Measurements from ENCODE around the gene PYDC1. TPM values are rescaled to one million over a fixed set of nuclear protein-coding genes. Genes with fewer than 3 reads are reported as not detected.
"Not testable (repeated sequence)": the region's sequence is repeated elsewhere in the genome, so short reads cannot be mapped to it uniquely, and the experiment has no call there.

PYDC1 gene
- total RNA-seq, 4 donors from 2014 or later = not detected

GRCh38 chr16:31200821-31201568 lies 15.9 kb downstream of the PYDC1 start:
- intact Hi-C loops (cut with DNase I; ENCODE audit: low total_unique reads) = no loop called here
- WGBS, 2 donors (ENCODE audit: low coverage in 1 of 2) = 14 to 46% methylated on average over 3 to 8 of the region's 8 CpGs
- DNase-seq = no peak
- TF ChIP-seq EP300 (IDR thresholded peaks at IDR 0.05; ENCODE audit: low read depth) = no peak
- peak in 1 of 5 experiments; percentile 15 for TF ChIP-seq CTCF (IDR thresholded peaks at IDR 0.05)
- TF ChIP-seq POLR2A (IDR thresholded peaks at IDR 0.05) = no peak
- Histone ChIP-seq H3K9me3 (no peaks in the 10 kb centered on the region), H3K27ac (peak overlapping the region; percentile 80 to 90 (median 87)), H3K4me1 (peaks cover 15 to 33% (median 22%) of the 10 kb centered on the region in 4 donors), H3K4me3 (peak overlapping the region in 3 of 4 donors; percentile 56 to 66 (median 62)), H3K36me3 (peaks cover 0 to under 1% (median 0%) of the 10 kb centered on the region in 4 donors), H3K27me3 (no peaks in the 10 kb centered on the region)
- in situ Hi-C loops (cut with MboI; ENCODE audit: low pct_ligation_motif_present in 1 of 4, low pct_unique_long_range_greater_than_20kb in 1 of 4, low sequenced_read_pairs in 3 of 4) = no loop called here

GRCh38 chr16:31200111-31200510 lies 16.8 kb downstream of the PYDC1 start:
- H3K4me3 ChIP-seq; H3K36me3 ChIP-seq; in situ Hi-C loops (cut with MboI; ENCODE audit: low pct_ligation_motif_present in 1 of 4, low pct_unique_long_range_greater_than_20kb in 1 of 4, low sequenced_read_pairs in 3 of 4); intact Hi-C loops (cut with DNase I; ENCODE audit: low total_unique reads); H3K27me3 ChIP-seq; H3K9me3 ChIP-seq; DNase-seq: not testable (repeated sequence)
- H3K4me1 ChIP-seq = peaks cover 15 to 33% (median 22%) of the 10 kb centered on the region in 4 donors
- 78 to 84% methylated on average over 4 to 8 of the region's 8 CpGs for WGBS, 2 donors (ENCODE audit: low coverage in 1 of 2)
- peak overlapping the region in 2 of 4 donors; percentile 87 for H3K27ac ChIP-seq

- intact Hi-C loops (cut with DNase I; ENCODE audit: low total_unique reads) (no loop called here), in situ Hi-C loops (cut with MboI; ENCODE audit: low pct_ligation_motif_present in 1 of 4, low pct_unique_long_range_greater_than_20kb in 1 of 4, low sequenced_read_pairs in 3 of 4) (loop anchor here in 2 of 4 donors (10.0 to 25.0 kb wide), 2 partner anchors 238 to 245 kb away; partner anchors contain the start of genes ZNF843 (in 2 of the 2) and COX6A2 (in 1 of the 2))
- no peak for DNase-seq
- no peak overlapping the region for H3K4me3 ChIP-seq
- H3K9me3 ChIP-seq = no peaks in the 10 kb centered on the region
- WGBS, 2 donors (ENCODE audit: low coverage in 1 of 2) = 89 to 92% methylated on average over 3 to 5 of the region's 5 CpGs
- TF ChIP-seq POLR2AphosphoS5 (IDR thresholded peaks at IDR 0.05) (no peak), CTCF (IDR thresholded peaks at IDR 0.05) (no peak), POLR2A (IDR thresholded peaks at IDR 0.05) (no peak), EP300 (IDR thresholded peaks at IDR 0.05; ENCODE audit: low read depth) (no peak)
- peaks cover 0 to 15% (median 0%) of the 10 kb centered on the region in 4 donors for H3K36me3 ChIP-seq
- peak overlapping the region in 1 of 4 donors; percentile 87 for H3K27ac ChIP-seq
- H3K27me3 ChIP-seq = no peaks in the 10 kb centered on the region
- H3K4me1 ChIP-seq = peaks cover 15 to 33% (median 22%) of the 10 kb centered on the region in 4 donors
Measured at GRCh38 chr16:31199430-31200041, 17.4 kb downstream of the PYDC1 start.

DNA sequence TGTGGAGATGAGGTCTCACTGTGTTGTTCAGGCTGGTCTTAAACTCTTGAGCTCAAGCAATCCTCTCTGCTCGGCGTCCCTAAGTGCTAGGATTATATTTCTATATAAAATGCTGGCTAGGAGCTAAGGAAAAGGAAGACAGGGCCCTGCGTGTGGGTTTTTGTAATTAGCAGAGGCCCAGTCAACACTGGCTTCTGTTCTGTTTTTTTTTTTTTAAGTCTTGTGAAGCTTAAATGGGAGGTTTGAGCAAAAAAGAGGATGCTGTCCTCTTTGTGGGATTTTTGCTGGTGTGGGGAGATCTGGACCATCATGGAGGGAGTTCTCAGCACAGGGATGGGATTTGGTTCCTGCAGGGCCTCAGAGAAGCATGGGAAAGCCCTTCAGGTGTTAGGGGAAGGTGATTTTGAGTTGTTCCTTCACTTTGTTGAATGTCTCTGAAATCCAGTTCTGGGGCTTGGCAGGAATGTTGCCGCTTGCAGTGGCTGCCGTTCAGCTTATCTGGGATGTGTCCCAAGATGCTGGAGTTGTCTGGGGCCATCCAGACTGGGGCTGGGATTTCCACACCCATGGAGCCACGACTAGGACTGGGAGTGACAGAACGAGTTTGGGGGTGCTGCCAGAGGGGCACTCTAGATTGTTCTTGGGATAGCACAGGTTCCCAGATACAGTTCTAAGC lies 18.6 kb downstream of the PYDC1 start:
- no peak for DNase-seq
- H3K9me3 ChIP-seq = no peaks in the 10 kb centered on the region
- in situ Hi-C loops (cut with MboI; ENCODE audit: low pct_ligation_motif_present in 1 of 4, low pct_unique_long_range_greater_than_20kb in 1 of 4, low sequenced_read_pairs in 3 of 4) = loop anchor here in 2 of 4 donors (10.0 to 25.0 kb wide), 2 partner anchors 239 to 246 kb away; partner anchors contain the start of genes ZNF843 (in 2 of the 2) and COX6A2 (in 1 of the 2)
- peaks cover 15 to 28% (median 21%) of the 10 kb centered on the region in 4 donors for H3K4me1 ChIP-seq
- intact Hi-C loops (cut with DNase I; ENCODE audit: low total_unique reads) = no loop called here
- no peak overlapping the region for H3K4me3 ChIP-seq
- no peaks in the 10 kb centered on the region for H3K27me3 ChIP-seq
- H3K36me3 ChIP-seq = peaks cover 0 to 27% (median 4%) of the 10 kb centered on the region in 4 donors
- TF ChIP-seq CTCF (IDR thresholded peaks at IDR 0.05) = no peak
- no peak for TF ChIP-seq EP300 (IDR thresholded peaks at IDR 0.05; ENCODE audit: low read depth)
- no peak for TF ChIP-seq POLR2AphosphoS5 (IDR thresholded peaks at IDR 0.05)
- TF ChIP-seq POLR2A (IDR thresholded peaks at IDR 0.05) = no peak
- WGBS, 2 donors (ENCODE audit: low coverage in 1 of 2) = 61 to 80% methylated on average over 1 to 7 of the region's 7 CpGs
- H3K27ac ChIP-seq = no peak overlapping the region
